NCI-H526 treated with DMSO at 0.1 percent for 48 hours (cell line): Measurements from ENCODE around the gene TMEM106A.
"Not testable (repeated sequence)": the region's sequence is repeated elsewhere in the genome, so short reads cannot be mapped to it uniquely, and the experiment has no call there.

ENCODE experiments used
- DNase-seq: peaks from one replicate; lab custom pipeline; 2025; lab: John Stamatoyannopoulos, UW

TMEM106A gene

GRCh38 chr17:43215341-43215740, 3.7 kb downstream of the TMEM106A start:
- no peak for DNase-seq

- DNase-seq, result no peak
Measured at GRCh38 chr17:43216369-43216761, 4.7 kb downstream of the TMEM106A start.

- no peak for DNase-seq
Measured at GRCh38 chr17:43216762-43217613, 5.3 kb downstream of the TMEM106A start.

GRCh38 chr17:43217614-43218087, 6.0 kb downstream of the TMEM106A start:
- no peak for DNase-seq

GRCh38 chr17:43219001-43219400, 7.3 kb downstream of the TMEM106A start:
- no peak for DNase-seq

- DNase-seq, result no peak
Measured at GRCh38 chr17:43219746-43220380, 8.2 kb downstream of the TMEM106A start.

- DNase-seq, result no peak
Measured at GRCh38 chr17:43220511-43221125, 8.9 kb downstream of the TMEM106A start.

GRCh38 chr17:43224146-43224705, 12.6 kb downstream of the TMEM106A start:
- no peak for DNase-seq

GRCh38 chr17:43226393-43226792, 14.7 kb downstream of the TMEM106A start:
- DNase-seq, result no peak

- DNase-seq, result not testable (repeated sequence)
Measured at GRCh38 chr17:43228020-43228782, 16.5 kb downstream of the TMEM106A start, which contains the start of gene CCDC200. TSS of gene CCDC200 (minus strand) at chr17:43228623. CDS start at chr17:43228554, 69 bp downstream.

GRCh38 chr17:43231205-43232020, 19.7 kb downstream of the TMEM106A start:
- DNase-seq, result not testable (repeated sequence)

- not testable (repeated sequence) for DNase-seq
Measured at GRCh38 chr17:43232021-43232699, 20.5 kb downstream of the TMEM106A start.

- not testable (repeated sequence) for DNase-seq
Measured at GRCh38 chr17:43233263-43233662, 21.6 kb downstream of the TMEM106A start.

- not testable (repeated sequence) for DNase-seq
Measured at GRCh38 chr17:43233877-43234276, 22.2 kb downstream of the TMEM106A start, which contains the start of gene RNU2-1. TSS of gene RNU2-1 (minus strand) at chr17:43233977.

- DNase-seq, result not testable (repeated sequence)
Measured at GRCh38 chr17:43239597-43239996, 27.9 kb downstream of the TMEM106A start.

GRCh38 chr17:43240596-43241352, 29.1 kb downstream of the TMEM106A start:
- DNase-seq, result not testable (repeated sequence)

- not testable (repeated sequence) for DNase-seq
Measured at GRCh38 chr17:43246456-43246855, 34.8 kb downstream of the TMEM106A start.
